Measurements from ENCODE around the gene RAB11FIP3. TPM values are rescaled to one million over a fixed set of nuclear protein-coding genes. Genes with fewer than 3 reads are reported as not detected.

Gene RAB11FIP3
- total and polyA plus RNA-seq, 10 donors: 12.3 to 52.7 (median 35.5) TPM

GRCh38 chr16:525123-525519 lies 99.7 kb downstream of the RAB11FIP3 start:
- TF ChIP-seq POLR2A (IDR thresholded peaks at IDR 0.05): no peak
- TF ChIP-seq CTCF (IDR thresholded peaks at IDR 0.05 in 8 of 11, conservative IDR thresholded peaks at IDR 0.05 in 3 of 11): no peak
- peak in 1 of 3 donors; percentile 54 for TF ChIP-seq POLR2AphosphoS5 (IDR thresholded peaks at IDR 0.05)
- 83 to 96% (median 90%) methylated on average over 8 of the region's 8 CpGs for WGBS, 5 donors
- no peak overlapping the region for H3K4me3 ChIP-seq
- H3K27ac ChIP-seq: peak overlapping the region in 1 of 8 donors; percentile 100
- no peaks in the 10 kb centered on the region for H3K9me3 ChIP-seq
- H3K27me3 ChIP-seq (replicated peaks in 1 of 7): no peaks in the 10 kb centered on the region
- peaks cover 0 to 18% (median 9%) of the 10 kb centered on the region in 6 donors for H3K36me3 ChIP-seq
- peaks cover 31 to 68% (median 53%) of the 10 kb centered on the region in 6 donors for H3K4me1 ChIP-seq
- intact Hi-C loops (cut with DNase I; ENCODE audit: low total_unique reads): no loop called here
- no peak for DNase-seq

- Histone ChIP-seq H3K4me1 (peaks cover 34 to 73% (median 58%) of the 10 kb centered on the region in 6 donors), H3K36me3 (peaks cover 0 to 18% (median 3%) of the 10 kb centered on the region in 6 donors), H3K4me3 (peak overlapping the region in 5 of 8 donors; percentile 68 to 86 (median 77)), H3K27ac (peak overlapping the region in 3 of 8 donors; percentile 96 to 100 (median 98)), H3K27me3 (replicated peaks in 1 of 7) (no peaks in the 10 kb centered on the region), H3K9me3 (no peaks in the 10 kb centered on the region)
- WGBS, 5 donors: 59 to 71% (median 69%) methylated on average over 13 of the region's 13 CpGs
- TF ChIP-seq CTCF (IDR thresholded peaks at IDR 0.05 in 8 of 11, conservative IDR thresholded peaks at IDR 0.05 in 3 of 11): no peak
- TF ChIP-seq POLR2AphosphoS5 (IDR thresholded peaks at IDR 0.05): no peak
- no peak for TF ChIP-seq POLR2A (IDR thresholded peaks at IDR 0.05)
- no peak for DNase-seq
- intact Hi-C loops (cut with DNase I; ENCODE audit: low total_unique reads): no loop called here
Observed at GRCh38 chr16:525520-526180, 100.2 kb downstream of the RAB11FIP3 start.

DNA sequence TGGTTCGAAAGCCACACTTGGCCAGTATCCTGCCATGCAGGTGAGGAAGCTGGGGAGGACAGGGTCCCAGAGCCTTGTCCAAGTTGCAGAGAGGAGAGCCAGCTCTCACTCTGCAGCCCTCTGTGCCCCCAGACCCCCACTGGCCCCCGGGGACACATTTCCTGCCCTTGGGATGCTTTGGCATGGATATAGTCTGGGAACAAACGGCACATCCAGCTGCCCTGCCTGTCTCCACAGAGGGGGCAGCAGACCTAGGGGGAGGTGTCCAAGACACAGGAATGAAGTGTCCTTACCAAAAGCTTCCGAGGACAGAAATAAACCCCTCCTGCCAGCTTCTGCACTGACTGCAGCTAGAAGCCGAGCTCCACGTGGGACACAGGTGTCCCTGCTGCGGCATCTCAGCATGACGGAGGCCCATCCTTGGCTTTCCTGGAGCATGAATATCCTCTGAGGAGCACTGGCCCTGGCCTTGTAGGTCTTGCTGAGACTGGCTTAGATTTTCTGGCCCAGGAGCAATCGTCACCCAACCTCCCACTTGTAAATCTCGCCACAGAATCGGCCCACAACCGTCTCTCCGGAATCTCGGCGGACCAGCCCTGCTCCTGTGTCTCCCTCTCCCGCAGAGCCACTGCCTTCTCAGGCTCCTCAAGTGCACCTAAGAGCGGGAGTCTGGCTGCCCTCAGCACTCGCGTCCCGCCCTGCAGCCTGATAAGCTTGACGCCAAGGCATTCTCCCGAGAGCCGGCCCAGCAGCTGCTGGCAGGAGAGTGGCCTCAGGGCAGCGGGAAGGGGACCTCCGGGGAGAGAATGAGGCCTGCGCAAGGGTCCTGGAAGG lies 100.9 kb downstream of the RAB11FIP3 start:
- 4 to 15% (median 8%) methylated on average over 21 to 26 of the region's 26 CpGs for WGBS, 5 donors
- intact Hi-C loops (cut with DNase I; ENCODE audit: low total_unique reads): no loop called here
- DNase-seq: no peak

More for the DNA sequence above, 100.9 kb downstream of the RAB11FIP3 start:
- H3K9me3 ChIP-seq: no peaks in the 10 kb centered on the region
- peak overlapping the region; percentile 96 to 100 (median 98) for H3K27ac ChIP-seq
- H3K27me3 ChIP-seq (replicated peaks in 1 of 7): no peaks in the 10 kb centered on the region
- H3K4me3 ChIP-seq: peak overlapping the region; percentile 68 to 86 (median 78)
- TF ChIP-seq POLR2A (IDR thresholded peaks at IDR 0.05) (no peak), CTCF (IDR thresholded peaks at IDR 0.05 in 8 of 11, conservative IDR thresholded peaks at IDR 0.05 in 3 of 11) (no peak), POLR2AphosphoS5 (IDR thresholded peaks at IDR 0.05) (no peak)
- H3K36me3 ChIP-seq: peaks cover 0 to 18% (median 0%) of the 10 kb centered on the region in 6 donors
- H3K4me1 ChIP-seq: peaks cover 37 to 81% (median 62%) of the 10 kb centered on the region in 6 donors

Data from spleen (tissue), 11 donors.